Calu3 (cell line): ENCODE results near the gene KRTAP12-4. TPM values are rescaled to one million over a fixed set of nuclear protein-coding genes. Genes with fewer than 3 reads are reported as not detected.
"Not testable (repeated sequence)": the region's sequence is repeated elsewhere in the genome, so short reads cannot be mapped to it uniquely, and the experiment has no call there.

Source experiments
- BruUV-seq: library from RNA; stranded (reverse); fragments of 400-500 nt; replicated peaks from 2 replicates; lab custom pipeline; 2021; lab: Mats Ljungman, UMichigan
- CTCF ChIA-PET: fragments of 300-600 bp; sonication (Branson Sonifier 250); formaldehyde crosslinking; loops from one replicate; lab custom pipeline; 2022; ENCODE audit warnings: antibody characterized with exemption; lab: Charles Lee
- DNase-seq: peaks from one replicate; pipeline ENCODE4 v3.0.0; 2022
- H3K27ac Mint-ChIP-seq: one replicate; pipeline ENCODE4 v1.8.0; 2022; ENCODE audit warnings: mixed read lengths; ENCODE audit not compliant: unreplicated experiment
- H3K27me3 Mint-ChIP-seq: one replicate; pipeline ENCODE4 v1.8.0; 2022; ENCODE audit warnings: mixed read lengths; ENCODE audit not compliant: unreplicated experiment
- H3K36me3 Mint-ChIP-seq: one replicate; pipeline ENCODE4 v1.8.0; 2022; ENCODE audit warnings: mild to moderate bottlenecking, moderate library complexity, mixed read lengths; ENCODE audit not compliant: insufficient read depth, unreplicated experiment
- H3K4me1 Mint-ChIP-seq: one replicate; pipeline ENCODE4 v1.8.0; 2022; ENCODE audit warnings: mild to moderate bottlenecking, low read depth, mixed read lengths; ENCODE audit not compliant: unreplicated experiment
- H3K4me3 Mint-ChIP-seq: one replicate; pipeline ENCODE4 v1.8.0; 2022; ENCODE audit warnings: mild to moderate bottlenecking, low read depth, moderate library complexity, mixed read lengths; ENCODE audit not compliant: unreplicated experiment
- H3K9me3 Mint-ChIP-seq: one replicate; pipeline ENCODE4 v1.8.0; 2022; ENCODE audit warnings: low read depth, mixed read lengths; ENCODE audit not compliant: unreplicated experiment
- intact Hi-C: fragments of 100-400 bp; cut with micrococcal nuclease; formaldehyde crosslinking; loops from one replicate; pipeline ENCODE4 v1.10.0; 2022; ENCODE audit not compliant: unreplicated experiment
- total RNA-seq: library from RNA; stranded (reverse); gene quantifications from 2 replicates; pipeline ENCODE4 v1.2.3, GENCODE V29; 2022
- TF ChIP-seq, protein P1 (sequence below): fragments of 200-600 bp; IDR thresholded peaks from one replicate; pipeline ENCODE4 v1.8.0; 2022; ENCODE audit warnings: antibody characterized with exemption; ENCODE audit not compliant: unreplicated experiment

KRTAP12-4 gene
- total RNA-seq, 1 experiment from 2014 or later: not detected

DNA sequence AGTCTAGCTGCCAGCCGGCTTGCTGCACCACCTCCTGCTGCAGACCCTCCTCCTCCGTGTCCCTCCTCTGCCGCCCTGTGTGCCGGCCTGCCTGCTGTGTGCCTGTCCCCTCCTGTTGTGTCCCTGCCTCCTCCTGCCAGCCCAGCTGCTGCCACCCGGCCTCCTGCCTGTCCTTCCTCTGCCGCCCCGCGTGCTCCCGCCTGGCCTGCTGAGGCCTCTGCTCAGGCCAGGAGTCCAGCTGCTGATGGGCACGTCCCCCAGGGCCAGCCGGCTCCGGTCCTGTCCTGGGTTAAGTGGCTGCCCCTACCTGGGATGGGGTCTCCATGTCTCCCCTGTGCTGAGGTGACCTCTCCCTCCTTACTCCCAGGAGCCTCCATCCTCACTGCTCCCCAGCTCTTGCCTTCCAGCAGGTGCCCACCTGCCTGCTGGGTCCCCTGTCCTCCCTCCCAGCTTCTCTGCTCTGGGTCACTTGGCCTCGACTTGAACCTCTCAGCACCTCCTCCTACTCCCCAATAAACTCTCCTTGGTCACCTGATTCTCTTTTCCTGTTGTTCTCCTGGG, 41.7 kb downstream of the KRTAP12-4 start:
- TF ChIP-seq, protein P1, sequence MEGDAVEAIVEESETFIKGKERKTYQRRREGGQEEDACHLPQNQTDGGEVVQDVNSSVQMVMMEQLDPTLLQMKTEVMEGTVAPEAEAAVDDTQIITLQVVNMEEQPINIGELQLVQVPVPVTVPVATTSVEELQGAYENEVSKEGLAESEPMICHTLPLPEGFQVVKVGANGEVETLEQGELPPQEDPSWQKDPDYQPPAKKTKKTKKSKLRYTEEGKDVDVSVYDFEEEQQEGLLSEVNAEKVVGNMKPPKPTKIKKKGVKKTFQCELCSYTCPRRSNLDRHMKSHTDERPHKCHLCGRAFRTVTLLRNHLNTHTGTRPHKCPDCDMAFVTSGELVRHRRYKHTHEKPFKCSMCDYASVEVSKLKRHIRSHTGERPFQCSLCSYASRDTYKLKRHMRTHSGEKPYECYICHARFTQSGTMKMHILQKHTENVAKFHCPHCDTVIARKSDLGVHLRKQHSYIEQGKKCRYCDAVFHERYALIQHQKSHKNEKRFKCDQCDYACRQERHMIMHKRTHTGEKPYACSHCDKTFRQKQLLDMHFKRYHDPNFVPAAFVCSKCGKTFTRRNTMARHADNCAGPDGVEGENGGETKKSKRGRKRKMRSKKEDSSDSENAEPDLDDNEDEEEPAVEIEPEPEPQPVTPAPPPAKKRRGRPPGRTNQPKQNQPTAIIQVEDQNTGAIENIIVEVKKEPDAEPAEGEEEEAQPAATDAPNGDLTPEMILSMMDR: no peak
- peaks cover 41% of the 10 kb centered on the region for H3K27me3 Mint-ChIP-seq
- no peak for DNase-seq
- no peaks in the 10 kb centered on the region for H3K4me1 Mint-ChIP-seq
- no peak overlapping the region for H3K4me3 Mint-ChIP-seq
- intact Hi-C loops: no loop called here
- H3K9me3 Mint-ChIP-seq: peaks cover 10% of the 10 kb centered on the region
- H3K27ac Mint-ChIP-seq: no peak overlapping the region
- no TSS peak for BruUV-seq
- CTCF ChIA-PET: no interaction called here
- no peaks in the 10 kb centered on the region for H3K36me3 Mint-ChIP-seq

DNA sequence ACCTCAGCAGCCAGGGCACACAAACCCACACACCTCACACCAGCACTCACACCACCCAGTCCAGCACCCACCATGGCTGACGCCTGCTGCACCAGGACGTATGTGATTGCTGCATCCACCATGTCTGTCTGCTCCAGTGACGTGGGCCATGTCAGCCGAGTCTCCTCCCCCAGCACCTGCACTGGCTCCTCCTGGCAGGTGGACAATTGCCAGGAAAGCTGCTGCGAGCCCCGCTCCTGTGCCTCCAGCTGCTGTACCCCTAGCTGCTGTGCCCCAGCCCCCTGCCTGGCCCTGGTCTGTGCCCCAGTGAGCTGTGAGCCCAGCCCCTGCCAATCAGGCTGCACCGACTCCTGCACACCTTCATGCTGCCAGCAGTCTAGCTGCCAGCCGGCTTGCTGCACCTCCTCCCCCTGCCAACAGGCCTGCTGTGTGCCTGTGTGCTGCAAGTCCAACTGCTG, 42.4 kb downstream of the KRTAP12-4 start, which contains the start of gene KRTAP10-8:
TSS of gene KRTAP10-8 (plus strand) at position 51 of the 458 bp plus-strand sequence. CDS start at position 73, 22 bp downstream.
- intact Hi-C loops: no loop called here
- CTCF ChIA-PET: no interaction called here
- no peaks in the 10 kb centered on the region for H3K4me1 Mint-ChIP-seq
- H3K36me3 Mint-ChIP-seq: no peaks in the 10 kb centered on the region
- H3K27me3 Mint-ChIP-seq: peaks cover 41% of the 10 kb centered on the region
- DNase-seq: no peak
- TF ChIP-seq, protein P1: no peak
- no TSS peak for BruUV-seq
- no peak within 1 kb of the TSS for H3K27ac Mint-ChIP-seq
- peaks cover 10% of the 10 kb centered on the region for H3K9me3 Mint-ChIP-seq
- no peak within 1 kb of the TSS for H3K4me3 Mint-ChIP-seq

DNA sequence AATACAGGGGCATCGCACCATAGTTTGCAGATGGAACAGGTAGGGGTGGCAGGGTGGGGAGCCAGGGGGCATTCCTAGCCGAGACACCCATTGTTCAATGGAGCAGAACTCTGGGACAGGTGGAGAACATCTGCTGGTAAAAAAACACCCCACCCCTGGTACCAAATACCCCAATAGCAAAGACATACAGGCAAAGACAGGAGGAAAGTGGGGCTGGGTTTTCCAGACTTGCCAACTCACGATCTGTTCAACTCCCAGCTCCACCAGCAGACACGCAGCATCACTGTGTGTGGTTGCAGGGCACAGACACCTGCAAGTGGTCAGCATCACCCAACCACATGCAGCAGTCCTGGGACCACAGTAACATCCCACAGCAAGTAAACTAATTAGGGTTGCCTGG, 42.9 kb downstream of the KRTAP12-4 start:
- Mint-ChIP-seq H3K4me1 (no peaks in the 10 kb centered on the region), H3K9me3 (peaks cover 10% of the 10 kb centered on the region), H3K27me3 (peaks cover 41% of the 10 kb centered on the region), H3K4me3 (no peak overlapping the region), H3K27ac (no peak overlapping the region), H3K36me3 (no peaks in the 10 kb centered on the region)
- no TSS peak for BruUV-seq
- intact Hi-C loops: no loop called here
- TF ChIP-seq, protein P1: no peak
- no peak for DNase-seq
- CTCF ChIA-PET: no interaction called here

DNA sequence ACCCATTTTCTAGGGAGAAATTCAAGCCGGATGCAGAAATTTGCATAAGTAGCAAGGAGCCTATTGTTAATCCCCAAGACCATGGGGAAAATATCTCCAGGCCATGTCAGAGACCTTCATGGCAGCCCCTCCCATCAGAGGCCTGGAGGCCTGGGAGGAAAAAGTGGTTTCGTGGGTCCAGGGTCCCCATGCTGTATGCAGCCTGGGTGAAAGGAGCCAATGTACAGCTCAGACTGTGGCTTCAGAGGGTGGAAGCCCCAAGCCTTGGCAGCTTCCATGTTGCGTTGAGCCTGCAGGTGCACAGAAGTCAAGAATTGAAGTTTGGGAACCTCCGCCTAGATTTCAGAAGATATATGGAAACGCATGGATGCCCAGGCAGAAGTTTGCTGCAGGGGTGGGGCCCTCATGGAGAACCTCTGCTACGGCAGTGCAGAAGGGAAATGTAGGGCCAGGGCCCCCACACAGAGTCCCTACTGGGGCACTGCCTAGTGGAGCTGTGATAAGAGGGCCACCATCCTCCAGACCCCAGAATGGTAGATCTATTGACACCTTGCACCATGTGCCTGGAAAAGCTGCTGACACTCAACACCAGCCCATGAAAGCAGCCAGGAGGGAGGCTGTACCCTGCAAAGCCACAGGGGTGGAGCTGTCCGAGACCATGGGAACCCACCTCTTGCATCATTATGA, 44.2 kb downstream of the KRTAP12-4 start:
- Mint-ChIP-seq H3K9me3 (peaks cover 10% of the 10 kb centered on the region), H3K27me3 (peaks cover 43% of the 10 kb centered on the region)
- DNase-seq, H3K27ac Mint-ChIP-seq, H3K36me3 Mint-ChIP-seq, H3K4me1 Mint-ChIP-seq, H3K4me3 Mint-ChIP-seq, CTCF ChIA-PET, BruUV-seq, intact Hi-C loops: not testable (repeated sequence)

DNA sequence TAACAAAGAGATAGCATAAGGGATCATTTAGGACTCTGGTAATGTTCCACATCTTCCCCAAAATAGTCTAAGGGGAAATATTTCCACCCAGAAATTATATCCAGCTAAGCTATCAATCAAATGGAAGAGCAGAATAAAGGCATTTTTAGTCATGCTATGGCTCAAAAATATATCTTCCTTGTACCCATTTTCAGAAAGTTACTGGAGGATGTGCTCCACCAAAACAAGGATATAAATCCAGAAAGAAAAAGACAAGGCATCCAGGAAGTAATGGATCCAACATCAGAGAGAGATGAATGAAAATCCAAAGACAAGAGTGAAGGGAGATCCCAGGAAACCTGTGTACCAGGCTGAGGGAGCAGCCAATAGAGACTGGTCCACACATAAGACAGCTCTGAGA, 45.3 kb downstream of the KRTAP12-4 start:
- H3K36me3 Mint-ChIP-seq: no peaks in the 10 kb centered on the region
- H3K27me3 Mint-ChIP-seq: peaks cover 54% of the 10 kb centered on the region
- CTCF ChIA-PET: no interaction called here
- BruUV-seq: no TSS peak
- intact Hi-C loops: no loop called here
- H3K4me3 Mint-ChIP-seq: no peak overlapping the region
- TF ChIP-seq, protein P1: no peak
- H3K27ac Mint-ChIP-seq: no peak overlapping the region
- peaks cover 10% of the 10 kb centered on the region for H3K9me3 Mint-ChIP-seq
- DNase-seq: no peak
- no peaks in the 10 kb centered on the region for H3K4me1 Mint-ChIP-seq
